ENCODE measurements around the gene OR52E4.

Gene OR52E4

DNA sequence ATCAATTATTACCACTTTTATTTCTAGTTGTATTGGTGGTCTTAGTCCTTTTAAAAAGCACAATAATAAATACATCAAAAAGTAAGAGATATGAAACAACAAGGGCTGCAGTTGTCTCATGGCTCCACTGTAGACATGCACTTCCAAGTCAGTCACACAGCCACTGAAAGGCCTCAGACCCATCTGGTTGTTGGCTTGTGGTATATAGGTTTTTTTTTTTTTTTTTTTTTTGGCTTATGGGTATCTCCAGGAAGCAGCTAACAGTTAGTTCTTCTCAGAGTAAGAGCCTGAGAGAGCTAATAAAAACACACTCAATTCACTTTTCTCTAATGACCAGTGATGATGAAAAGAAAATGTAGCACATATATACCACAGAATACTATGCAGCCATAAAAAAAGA is 32.7 kb upstream of the OR52E4 start:
- H3K27ac ChIP-seq = no peak overlapping the region
- ChIA-PET POLR2A (ENCODE audit: low non-redundant PET) (no interaction called here), CTCF (no interaction called here)
- no peak for DNase-seq (ENCODE audit: low spot score)
- TF ChIP-seq, protein P1, sequence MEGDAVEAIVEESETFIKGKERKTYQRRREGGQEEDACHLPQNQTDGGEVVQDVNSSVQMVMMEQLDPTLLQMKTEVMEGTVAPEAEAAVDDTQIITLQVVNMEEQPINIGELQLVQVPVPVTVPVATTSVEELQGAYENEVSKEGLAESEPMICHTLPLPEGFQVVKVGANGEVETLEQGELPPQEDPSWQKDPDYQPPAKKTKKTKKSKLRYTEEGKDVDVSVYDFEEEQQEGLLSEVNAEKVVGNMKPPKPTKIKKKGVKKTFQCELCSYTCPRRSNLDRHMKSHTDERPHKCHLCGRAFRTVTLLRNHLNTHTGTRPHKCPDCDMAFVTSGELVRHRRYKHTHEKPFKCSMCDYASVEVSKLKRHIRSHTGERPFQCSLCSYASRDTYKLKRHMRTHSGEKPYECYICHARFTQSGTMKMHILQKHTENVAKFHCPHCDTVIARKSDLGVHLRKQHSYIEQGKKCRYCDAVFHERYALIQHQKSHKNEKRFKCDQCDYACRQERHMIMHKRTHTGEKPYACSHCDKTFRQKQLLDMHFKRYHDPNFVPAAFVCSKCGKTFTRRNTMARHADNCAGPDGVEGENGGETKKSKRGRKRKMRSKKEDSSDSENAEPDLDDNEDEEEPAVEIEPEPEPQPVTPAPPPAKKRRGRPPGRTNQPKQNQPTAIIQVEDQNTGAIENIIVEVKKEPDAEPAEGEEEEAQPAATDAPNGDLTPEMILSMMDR (conservative IDR thresholded peaks at IDR 0.05; ENCODE audit: low read depth) = no peak

GRCh38 chr11:5851002-5851401 is 29.4 kb upstream of the OR52E4 start:
- CTCF ChIA-PET = no interaction called here
- no peak for DNase-seq (ENCODE audit: low spot score)
- H3K27ac ChIP-seq = no peak overlapping the region
- POLR2A ChIA-PET (ENCODE audit: low non-redundant PET) = no interaction called here
- TF ChIP-seq, protein P1 (conservative IDR thresholded peaks at IDR 0.05; ENCODE audit: low read depth) = no peak

DNA sequence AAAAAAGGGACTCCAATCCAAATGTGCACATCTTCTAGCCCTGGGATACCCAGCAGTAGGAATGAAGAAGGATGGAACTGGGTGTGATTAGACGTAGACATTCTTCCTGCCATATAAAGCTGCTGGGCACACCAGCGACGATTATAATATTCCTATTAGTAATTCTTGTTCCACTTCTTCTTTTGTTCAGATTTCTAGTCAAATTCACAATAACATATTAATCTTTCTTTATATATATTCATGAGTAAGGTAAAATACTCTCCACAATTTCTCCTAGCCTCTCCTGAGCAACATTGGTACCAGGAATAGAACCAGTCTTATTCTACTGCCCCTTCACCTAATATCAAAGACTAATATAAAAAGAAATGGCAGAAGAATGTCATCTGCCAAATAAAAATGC is 22.8 kb upstream of the OR52E4 start, which contains the start of gene OR52E8:
TSS of gene OR52E8 (minus strand) at position 101 of the 400 bp plus-strand sequence. CDS start at position 101, 0 bp downstream.
- H3K27ac ChIP-seq = no peak within 1 kb of the TSS
- ChIA-PET CTCF (no interaction called here), POLR2A (ENCODE audit: low non-redundant PET) (no interaction called here)
- DNase-seq (ENCODE audit: low spot score) = no peak
- TF ChIP-seq, protein P1 (conservative IDR thresholded peaks at IDR 0.05; ENCODE audit: low read depth) = no peak

- TF ChIP-seq, protein P1 (conservative IDR thresholded peaks at IDR 0.05; ENCODE audit: low read depth) = no peak
- DNase-seq (ENCODE audit: low spot score) = no peak
- H3K27ac ChIP-seq = no peak overlapping the region
- CTCF ChIA-PET = interaction anchor here (0.6 kb wide), 1 partner anchor 24 kb away, joined by 3 read pairs; no protein-coding TSS in a partner anchor
- POLR2A ChIA-PET (ENCODE audit: low non-redundant PET) = no interaction called here
Measured at GRCh38 chr11:5865826-5866225, 14.6 kb upstream of the OR52E4 start.

DNA sequence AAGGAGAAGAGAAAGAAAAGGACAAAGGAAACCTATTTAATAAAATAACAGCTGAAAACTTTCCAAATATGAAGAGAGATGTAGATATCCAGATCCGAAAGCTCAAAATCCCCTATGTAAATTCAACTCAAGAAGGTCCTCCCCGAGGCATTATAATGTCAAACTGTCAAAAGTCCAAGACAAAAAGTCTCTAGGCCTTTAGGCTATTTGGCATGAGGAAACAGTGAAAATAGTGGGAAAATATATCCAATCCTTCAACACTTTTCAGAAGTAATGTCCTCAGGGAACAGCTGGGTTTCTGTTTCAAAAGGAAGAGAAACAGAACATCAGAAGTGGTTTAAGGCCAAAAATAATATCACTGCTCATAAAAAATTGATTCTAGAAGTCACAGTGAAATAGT is 1.9 kb upstream of the OR52E4 start:
- CTCF ChIA-PET = no interaction called here
- POLR2A ChIA-PET (ENCODE audit: low non-redundant PET) = no interaction called here
- DNase-seq (ENCODE audit: low spot score) = no peak
- no peak overlapping the region for H3K27ac ChIP-seq
- TF ChIP-seq, protein P1 (conservative IDR thresholded peaks at IDR 0.05; ENCODE audit: low read depth) = no peak

DNA sequence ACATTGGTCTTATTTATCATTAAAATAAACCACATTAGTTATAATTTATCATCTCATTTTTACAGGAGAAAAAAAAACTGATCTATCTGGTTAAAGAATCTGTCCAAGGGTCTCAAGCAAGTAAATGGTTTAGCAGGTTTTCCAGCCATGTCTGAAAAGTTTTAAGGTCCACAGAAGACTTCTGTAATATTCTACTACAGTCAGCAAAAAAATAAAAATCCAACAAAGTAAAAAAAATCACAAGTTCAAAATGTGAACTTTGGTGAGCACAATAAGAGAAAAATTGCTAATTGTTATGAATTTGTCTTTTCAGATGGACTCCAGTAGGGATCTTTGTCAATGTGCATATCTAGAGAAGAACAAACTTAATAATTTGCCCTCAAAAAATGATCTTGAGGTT is 1.3 kb downstream of the OR52E4 start:
- DNase-seq (ENCODE audit: low spot score) = no peak
- ChIA-PET POLR2A (ENCODE audit: low non-redundant PET) (no interaction called here), CTCF (no interaction called here)
- TF ChIP-seq, protein P1 (conservative IDR thresholded peaks at IDR 0.05; ENCODE audit: low read depth) = no peak
- H3K27ac ChIP-seq = no peak overlapping the region

GRCh38 chr11:5887172-5887571 is 6.7 kb downstream of the OR52E4 start:
- CTCF ChIA-PET = interaction anchor here (0.7 kb wide), 1 partner anchor 410 kb away, joined by 3 read pairs; no protein-coding TSS in a partner anchor
- H3K27ac ChIP-seq = no peak overlapping the region
- POLR2A ChIA-PET (ENCODE audit: low non-redundant PET) = no interaction called here
- DNase-seq (ENCODE audit: low spot score) = no peak
- TF ChIP-seq, protein P1 (conservative IDR thresholded peaks at IDR 0.05; ENCODE audit: low read depth) = no peak
